ENCODE data around the gene DLG1.
"Not testable (repeated sequence)": the region's sequence is repeated elsewhere in the genome, so short reads cannot be mapped to it uniquely, and the experiment has no call there.

The DLG1 gene

DNA sequence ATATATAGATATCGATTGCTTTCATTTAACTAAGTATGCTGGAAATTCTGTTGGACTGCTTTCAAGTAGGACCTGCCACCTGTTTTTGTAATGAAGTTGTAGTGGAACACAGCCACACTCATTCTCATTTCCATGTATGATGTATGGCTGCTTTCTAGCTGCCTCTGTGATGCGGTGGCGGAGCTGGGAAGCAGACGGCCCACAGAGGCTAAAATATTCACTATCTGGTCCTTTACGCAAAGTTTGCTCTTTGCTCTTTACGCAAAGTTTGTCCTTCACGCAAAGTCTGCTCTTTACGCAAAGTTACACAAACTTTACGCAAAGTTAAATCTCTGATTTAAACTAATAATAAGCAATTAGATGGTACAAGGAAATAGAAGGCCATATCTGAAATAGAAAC lies 91.5 kb downstream of the DLG1 start:
- DNase-seq, result no peak

DNA sequence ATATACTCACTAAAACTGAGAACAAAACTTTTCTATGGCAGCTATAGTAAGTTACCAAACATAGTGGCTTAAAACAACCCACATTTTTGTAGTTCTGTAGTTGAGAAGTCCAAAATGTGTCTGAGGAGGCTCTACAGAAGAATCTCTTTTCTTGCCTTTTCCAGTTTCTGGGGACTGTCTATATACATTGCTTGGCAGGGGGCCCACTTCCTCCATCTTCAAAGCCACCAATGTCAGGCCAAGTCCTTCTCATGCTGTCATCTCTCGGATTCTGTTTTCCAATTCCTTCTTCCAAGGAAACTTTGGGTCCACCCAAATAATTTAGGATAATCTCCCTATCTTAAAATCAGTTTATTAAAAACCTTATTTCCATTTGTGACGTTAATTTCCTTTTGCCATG lies 92.7 kb downstream of the DLG1 start:
- DNase-seq, result no peak

GRCh38 chr3:197205265-197205664 lies 93.1 kb downstream of the DLG1 start:
- no peak for DNase-seq

DNA sequence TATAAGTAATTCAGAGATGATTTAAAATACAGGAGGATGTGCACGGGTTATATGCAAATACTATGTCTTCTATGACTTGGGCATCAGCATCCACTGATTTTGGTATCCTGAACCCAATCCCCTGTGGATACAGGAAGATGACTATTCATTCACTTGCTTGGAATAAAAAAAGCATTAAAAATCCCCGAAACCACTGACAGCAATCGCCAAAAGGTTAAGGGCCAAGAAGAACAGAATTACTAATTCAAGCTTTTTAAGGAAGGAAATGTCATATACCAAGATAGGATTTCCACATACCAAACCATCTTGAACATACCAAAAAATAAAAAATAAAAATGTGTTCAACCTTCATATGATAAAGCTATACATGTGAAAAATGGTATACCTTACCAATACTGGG lies 93.7 kb downstream of the DLG1 start:
- no peak for DNase-seq

DNA sequence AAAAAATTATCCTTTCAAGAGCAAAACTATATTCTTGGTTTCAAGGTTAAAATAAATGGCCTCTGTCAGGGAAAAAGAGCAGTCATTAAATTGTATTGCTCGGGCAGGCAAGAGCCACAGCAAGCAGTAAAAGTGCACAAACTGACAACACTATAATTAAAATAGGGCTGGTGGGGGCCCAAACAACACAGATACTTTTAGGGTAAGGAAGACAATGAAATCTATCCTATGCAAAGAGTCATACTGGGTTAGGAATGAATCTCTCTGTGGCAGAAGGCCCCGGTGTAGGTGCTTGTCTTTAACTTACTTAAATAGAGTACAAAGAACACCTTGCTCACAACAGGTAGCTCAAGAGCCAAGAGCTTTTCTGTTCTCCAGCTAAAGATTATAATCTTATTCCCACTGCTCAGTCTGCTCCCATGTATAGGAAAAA lies 94.7 kb downstream of the DLG1 start:
- no peak for DNase-seq

GRCh38 chr3:197202694-197203093 lies 95.7 kb downstream of the DLG1 start:
- DNase-seq, result no peak

- DNase-seq, result no peak
Measured at GRCh38 chr3:197201791-197202452, 96.5 kb downstream of the DLG1 start.

GRCh38 chr3:197200856-197201255 lies 97.6 kb downstream of the DLG1 start:
- not testable (repeated sequence) for DNase-seq

GRCh38 chr3:197197334-197197733 lies 101.1 kb downstream of the DLG1 start:
- no peak for DNase-seq

DNA sequence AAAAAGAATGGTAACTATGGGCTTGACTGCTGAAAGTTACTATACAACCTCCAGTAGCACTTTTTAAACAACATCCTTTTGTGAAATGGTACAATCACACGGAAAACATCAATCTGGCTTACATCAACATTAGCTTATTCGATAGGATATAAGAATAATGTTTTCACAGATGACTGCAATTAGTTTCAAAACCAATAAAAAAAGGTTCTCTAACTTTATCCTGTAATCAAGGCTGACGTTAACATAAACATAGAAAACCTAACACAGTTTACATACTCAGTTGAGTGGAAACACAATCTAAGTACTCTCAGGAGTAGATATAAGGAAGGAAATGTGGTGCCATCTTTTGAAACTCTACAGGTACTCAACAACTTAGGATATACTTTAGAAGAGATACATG lies 102.2 kb downstream of the DLG1 start:
- DNase-seq, result no peak

DNA sequence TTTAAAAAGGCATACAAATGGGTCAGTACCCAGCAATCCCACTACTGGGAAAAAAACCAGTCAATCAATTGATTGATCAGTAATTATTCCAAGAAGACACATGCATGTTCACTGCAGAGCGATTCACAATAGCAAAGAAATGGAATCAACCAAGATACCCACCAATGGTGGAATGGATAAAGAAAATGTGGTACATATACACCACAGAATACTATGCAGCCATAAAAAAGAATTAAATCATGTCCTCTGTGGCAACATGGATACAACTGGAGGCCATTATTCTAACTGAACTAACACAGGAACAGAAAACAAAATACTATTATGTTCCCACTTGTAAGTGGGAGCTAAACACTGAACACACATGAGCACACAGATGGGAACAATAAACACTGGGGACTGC lies 103.1 kb downstream of the DLG1 start:
- DNase-seq, result no peak

- DNase-seq, result not testable (repeated sequence)
Measured at GRCh38 chr3:197193759-197194158, 104.7 kb downstream of the DLG1 start.

GRCh38 chr3:197191897-197192296 lies 106.5 kb downstream of the DLG1 start:
- no peak for DNase-seq

DNA sequence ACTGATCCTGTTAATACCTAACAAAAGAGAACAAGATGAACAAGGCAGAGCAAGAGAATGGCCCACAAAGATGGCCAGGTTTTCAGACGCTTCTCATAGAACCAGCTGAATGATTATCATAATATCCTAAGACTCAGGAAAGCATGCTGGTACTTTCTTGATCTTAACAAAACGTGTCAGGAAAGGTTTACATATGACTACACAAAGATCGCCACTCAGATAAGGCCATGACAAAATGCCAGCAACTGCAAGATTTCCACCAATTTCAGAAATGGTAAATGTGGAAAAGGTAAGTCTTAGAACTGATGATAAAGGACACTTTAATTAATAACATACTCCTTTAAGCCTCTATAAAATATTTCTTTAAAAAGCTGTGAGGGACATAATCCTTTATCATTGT lies 108.8 kb downstream of the DLG1 start:
- DNase-seq, result no peak

DNA sequence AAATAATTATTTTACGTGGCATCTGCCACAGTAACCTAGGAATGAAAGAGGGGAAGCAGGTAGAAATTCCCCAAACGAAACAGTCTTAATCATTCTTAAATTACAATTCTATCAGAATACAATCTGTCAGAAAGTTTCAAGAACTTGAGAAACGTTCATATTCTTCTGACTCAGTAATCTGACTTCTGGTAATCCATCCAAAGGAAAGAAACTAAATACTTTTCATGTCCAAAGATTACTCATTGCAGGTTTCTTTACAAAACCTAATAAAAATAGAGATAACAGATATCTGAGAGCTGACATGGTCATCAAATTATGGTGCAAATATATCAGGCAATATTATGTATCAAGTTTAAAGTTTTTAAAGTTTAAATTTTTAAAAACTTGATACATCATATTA lies 109.4 kb downstream of the DLG1 start:
- DNase-seq, result no peak

DNA sequence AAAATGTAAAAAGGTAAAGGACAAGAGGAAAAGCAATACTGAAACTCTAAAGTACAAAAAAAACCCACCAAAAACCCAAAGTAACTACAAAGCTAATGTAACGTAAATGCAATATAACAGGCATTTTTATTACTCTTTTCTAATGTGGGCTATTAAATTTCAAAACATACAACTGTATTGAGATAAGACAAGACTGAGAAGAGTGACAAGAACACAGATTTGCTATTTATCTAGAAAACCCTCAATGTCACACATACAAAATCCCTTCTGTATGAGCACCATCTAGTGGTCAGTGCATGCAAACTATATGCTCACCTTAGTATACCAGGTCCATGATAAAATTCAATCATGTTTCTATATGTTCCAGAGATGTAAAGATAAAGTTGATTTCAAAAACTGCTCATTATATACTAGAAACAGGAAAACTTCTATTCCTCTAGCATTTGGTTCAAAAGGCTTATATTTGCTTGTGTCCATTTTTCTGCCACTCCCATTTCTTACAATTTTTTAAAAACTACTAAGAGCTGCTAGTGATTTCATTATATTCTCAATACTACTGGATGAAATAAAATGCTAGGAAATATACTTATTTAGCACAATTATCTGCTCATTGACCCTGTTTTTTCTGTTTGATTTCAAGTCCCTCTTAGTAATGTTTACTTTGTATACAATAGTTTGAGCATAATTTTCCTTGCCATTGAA lies 111.4 kb downstream of the DLG1 start:
- peak; percentile 45 for DNase-seq

DNA sequence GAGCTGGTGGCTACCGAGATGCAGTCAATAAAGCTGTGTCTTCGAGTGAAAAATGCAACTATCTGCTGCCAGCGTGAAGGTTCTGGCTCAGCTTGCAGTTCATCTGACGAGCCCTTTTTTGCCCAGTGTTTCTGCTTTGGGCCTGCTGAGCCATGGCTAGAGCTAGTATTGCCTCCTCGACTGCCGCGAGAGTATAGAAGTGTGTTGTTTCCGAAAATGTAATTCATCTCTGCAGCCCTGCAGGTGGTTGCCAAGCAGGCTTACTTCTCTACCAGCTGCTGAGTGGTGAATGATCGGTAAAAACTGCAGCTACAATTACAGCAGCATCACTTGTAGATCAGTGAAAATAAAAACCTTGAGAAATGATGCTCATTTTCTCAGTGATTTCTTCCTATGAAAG lies 114.8 kb downstream of the DLG1 start:
- DNase-seq, result peak; percentile 49

GRCh38 chr3:197181741-197182140 lies 116.7 kb downstream of the DLG1 start:
- no peak for DNase-seq

GRCh38 chr3:197178998-197179397 lies 119.4 kb downstream of the DLG1 start:
- DNase-seq, result no peak

GRCh38 chr3:197175503-197175902 lies 122.9 kb downstream of the DLG1 start:
- DNase-seq, result no peak

GRCh38 chr3:197174927-197175326 lies 123.5 kb downstream of the DLG1 start:
- no peak for DNase-seq

DNA sequence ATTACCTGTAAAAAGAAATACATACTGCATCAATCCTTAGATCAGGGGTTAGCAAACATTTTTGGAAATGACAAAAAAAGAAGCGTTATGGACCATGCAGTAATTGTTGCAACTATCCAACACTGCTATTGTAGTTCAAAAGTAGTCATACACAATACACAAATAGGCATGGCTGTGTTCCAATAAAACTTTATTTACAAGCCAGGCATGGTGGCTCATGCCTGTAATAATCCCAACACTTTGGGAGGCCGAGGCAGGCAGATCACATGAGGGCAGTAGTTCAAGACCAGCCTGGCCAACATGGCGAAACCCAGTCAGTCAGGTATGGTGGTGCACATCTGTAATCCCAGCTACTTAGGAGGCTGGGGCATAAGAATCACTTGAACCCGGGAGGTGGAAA lies 124.8 kb downstream of the DLG1 start:
- DNase-seq, result no peak

GRCh38 chr3:197171481-197172067 lies 126.8 kb downstream of the DLG1 start:
- DNase-seq, result no peak

DNA sequence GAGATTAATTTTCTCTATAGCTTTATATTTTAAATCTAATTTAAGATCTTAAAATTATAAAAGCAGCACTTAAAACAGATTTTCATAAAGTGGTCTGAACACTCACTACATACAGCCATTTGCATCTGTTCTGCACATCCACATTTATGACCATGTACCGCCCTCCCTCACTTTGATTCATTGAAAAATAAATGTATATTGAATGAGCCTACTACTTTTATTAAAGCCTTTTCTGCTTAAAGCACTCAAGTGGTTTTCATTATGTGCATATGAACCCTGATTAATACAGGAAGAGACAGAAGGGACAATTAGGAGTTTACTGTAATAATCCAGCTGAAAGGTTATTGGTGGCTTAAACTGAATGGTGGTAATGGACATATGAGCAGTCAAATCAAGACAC lies 129.4 kb downstream of the DLG1 start:
- no peak for DNase-seq

- no peak for DNase-seq
Measured at GRCh38 chr3:197168606-197169005, 129.8 kb downstream of the DLG1 start.

All from NCI-H748 treated with DMSO at 0.1 percent for 48 hours (cell line).